Subcutaneous adipose tissue (tissue), 4 donors: ENCODE results near the gene TLE4. TPM values are rescaled to one million over a fixed set of nuclear protein-coding genes. Genes with fewer than 3 reads are reported as not detected.

Source experiments
- total RNA-seq, 4 donors: library from RNA; depleted of rRNA; stranded (reverse); fragments of >200 nt; gene quantifications; one replicate each; pipeline ENCODE4 v1.1.0, GENCODE V29; 2016
- TF ChIP-seq, protein P1 (sequence below): fragments of 450-650 bp; IDR thresholded peaks from one replicate; pipeline ENCODE4 v1.5.1; 2016; ENCODE audit warnings: low read depth, mild to moderate bottlenecking, control low read depth, antibody characterized with exemption, moderate library complexity

The TLE4 gene
- total RNA-seq, 4 donors from 2014 or later: 16.5 to 25.2 (median 21.2) TPM

DNA sequence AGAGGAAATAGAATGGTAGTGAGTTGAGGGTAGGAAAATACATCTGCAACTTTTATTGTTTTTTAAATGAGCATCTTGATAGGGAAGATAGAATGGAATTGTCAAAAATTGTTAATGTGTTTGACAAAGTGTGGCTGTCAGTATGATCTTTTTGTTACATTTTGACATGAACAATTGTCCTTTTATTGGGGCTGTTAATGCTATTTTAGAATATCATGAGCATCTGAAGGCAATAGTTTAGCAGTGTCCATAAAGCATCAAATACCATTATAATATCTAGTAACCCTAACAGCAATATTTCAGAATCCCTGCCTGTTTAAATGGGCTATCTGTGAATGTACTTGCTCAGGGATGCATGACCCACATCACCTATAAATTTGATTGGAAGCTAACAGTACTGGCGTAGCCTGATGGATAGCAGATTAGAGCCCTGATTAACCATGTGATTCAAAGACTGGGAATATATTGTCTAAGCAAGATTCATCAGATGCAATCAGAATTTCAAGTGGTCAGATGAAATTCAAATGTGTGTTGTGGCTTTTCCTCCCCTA lies 37.8 kb downstream of the TLE4 start:
- TF ChIP-seq, protein P1, sequence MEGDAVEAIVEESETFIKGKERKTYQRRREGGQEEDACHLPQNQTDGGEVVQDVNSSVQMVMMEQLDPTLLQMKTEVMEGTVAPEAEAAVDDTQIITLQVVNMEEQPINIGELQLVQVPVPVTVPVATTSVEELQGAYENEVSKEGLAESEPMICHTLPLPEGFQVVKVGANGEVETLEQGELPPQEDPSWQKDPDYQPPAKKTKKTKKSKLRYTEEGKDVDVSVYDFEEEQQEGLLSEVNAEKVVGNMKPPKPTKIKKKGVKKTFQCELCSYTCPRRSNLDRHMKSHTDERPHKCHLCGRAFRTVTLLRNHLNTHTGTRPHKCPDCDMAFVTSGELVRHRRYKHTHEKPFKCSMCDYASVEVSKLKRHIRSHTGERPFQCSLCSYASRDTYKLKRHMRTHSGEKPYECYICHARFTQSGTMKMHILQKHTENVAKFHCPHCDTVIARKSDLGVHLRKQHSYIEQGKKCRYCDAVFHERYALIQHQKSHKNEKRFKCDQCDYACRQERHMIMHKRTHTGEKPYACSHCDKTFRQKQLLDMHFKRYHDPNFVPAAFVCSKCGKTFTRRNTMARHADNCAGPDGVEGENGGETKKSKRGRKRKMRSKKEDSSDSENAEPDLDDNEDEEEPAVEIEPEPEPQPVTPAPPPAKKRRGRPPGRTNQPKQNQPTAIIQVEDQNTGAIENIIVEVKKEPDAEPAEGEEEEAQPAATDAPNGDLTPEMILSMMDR: no peak

DNA sequence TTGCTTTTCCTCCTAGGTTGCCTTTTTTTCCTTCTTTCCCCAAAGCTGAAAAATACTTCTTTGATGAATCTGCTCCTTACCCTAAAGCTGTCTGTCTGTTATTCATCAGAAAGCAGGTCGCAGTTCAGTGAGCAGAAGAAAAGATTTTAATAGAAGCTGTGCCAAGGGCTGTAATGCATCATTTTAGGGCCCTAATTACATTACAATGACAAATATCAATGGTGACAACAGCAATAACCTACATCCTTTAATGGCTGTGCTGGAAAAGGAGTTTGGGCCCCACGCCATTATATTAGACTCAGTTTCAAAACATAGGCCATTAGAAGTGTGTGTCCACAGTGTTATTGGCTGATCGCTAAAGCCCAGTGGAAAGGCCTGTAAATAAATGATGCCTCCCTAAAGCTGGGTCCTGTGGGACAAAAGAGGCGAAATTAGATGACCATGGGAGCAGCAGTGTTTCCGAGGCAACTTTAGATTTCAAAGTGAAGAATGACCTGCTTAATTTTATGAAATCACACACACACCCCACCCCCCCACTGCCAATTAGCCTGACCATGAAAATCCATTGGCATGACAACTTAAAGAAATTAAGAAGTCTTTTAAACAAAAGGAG lies 38.4 kb downstream of the TLE4 start:
- TF ChIP-seq, protein P1: no peak

DNA sequence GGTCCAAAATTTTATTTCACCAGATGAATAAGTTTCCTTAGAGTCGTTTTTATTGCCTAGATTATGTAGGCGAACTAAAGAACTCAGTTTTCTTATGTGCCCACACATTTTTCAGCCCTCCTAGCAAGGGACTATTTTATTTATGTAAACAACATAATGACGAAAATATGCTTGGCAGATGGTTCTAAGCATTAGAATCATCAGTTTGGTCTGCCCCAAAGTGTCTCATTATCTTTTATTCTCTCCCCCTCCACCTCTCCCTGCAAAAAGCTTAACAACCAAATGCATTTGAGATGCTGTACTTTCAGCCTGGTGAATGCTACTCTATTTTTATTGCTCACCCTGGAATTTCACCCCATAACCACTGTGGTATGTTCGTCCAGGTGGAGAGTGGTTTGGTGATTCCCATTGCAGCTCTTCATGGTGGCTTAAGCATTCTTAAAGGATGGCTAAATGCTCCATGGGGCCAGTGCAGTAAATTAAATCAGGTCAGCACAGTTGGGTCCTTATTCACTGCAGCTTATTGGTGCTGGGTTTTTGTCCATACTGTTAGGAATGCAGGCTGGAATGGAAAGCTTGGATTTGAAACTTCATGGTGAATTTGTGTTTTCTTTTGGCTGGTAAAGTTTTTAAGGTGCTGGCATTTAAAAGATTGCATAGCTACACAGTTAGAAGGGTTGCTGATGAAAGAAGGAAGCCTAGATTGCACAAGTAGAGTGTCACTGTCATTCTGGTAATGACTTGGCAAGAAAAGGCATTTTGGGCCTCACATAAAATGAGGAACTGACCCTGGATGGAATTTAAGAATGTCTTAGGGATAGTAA lies 39.2 kb downstream of the TLE4 start:
- TF ChIP-seq, protein P1: no peak

DNA sequence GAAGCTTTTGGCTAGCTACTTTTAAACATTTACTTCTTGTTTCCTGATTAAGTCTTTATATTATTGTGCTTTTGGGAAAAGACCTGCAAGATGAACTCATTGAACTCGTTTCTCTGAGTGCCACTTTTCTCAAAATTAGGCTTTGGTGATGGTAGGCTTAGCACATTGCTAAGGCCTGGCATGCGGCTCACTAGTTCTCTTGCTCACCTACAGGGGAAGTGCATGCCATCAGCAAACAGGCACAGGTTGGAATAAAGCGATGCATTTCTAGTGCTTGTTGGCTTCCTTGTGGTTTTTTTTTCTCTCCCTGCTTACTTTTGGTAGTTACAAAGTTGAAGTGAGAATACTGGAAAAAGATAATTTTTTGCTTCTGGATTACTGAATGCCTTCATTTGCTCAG lies 41.4 kb downstream of the TLE4 start:
- TF ChIP-seq, protein P1: no peak

DNA sequence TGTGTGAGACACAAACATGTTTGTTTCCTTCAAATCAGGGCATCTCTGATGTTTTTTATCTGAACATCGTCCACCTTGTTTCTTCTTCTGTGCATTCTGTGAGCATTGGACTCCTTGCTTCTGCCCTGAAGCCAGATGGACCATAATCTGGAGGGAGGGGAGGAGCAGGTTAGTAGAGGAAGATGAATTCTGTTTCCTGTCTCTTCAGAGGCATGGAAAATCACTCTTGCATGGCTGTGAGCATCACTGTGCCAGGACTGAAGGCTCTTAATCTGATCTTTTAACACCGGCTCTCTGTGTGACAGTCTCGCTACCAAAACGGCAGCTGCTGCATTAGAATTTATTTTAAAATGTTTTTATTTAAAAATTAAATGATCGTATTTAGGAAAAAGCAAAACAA lies 43.3 kb downstream of the TLE4 start:
- TF ChIP-seq, protein P1: no peak

DNA sequence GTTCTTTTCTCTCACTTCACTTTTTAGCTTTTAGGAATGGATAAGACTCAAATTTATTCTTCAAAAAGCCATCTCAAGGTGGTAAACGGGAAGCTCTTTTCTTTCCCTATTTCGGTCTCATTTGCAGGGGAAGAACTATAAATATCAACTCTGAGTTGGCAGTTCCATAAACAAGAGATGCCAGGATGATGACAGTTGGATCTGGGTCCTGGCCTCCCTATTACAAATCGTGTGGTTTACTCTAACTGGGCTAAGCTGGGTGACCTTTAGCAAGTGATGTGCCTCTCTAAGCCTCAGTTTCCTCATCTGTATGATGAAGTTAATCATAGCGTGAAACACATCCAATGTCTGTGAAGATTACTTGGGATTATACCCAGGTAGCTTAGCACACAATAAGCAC lies 44.2 kb downstream of the TLE4 start:
- TF ChIP-seq, protein P1: no peak

DNA sequence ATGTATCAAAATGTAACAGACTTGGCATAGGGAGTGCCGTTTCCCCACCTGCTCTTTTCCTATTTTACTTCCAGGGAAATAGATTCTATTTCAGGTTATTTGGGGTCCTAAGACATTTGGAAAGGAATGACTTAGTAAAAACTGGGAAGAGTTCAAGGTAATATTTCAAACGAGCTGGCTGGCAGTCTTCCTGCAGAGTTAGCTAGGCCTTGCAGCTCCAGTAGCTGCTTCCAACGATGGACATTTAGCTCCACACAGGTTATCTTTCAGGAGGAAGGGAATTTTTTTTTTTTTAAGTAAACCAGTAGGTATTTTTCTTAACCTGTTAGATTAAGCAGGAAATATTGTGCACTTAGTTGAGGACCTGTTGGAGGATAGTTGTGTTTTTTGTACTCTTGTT lies 45.2 kb downstream of the TLE4 start:
- TF ChIP-seq, protein P1: no peak
